Bladder microvascular endothelial cell (primary cell): Measurements from ENCODE around the gene PROCA1. TPM values are rescaled to one million over a fixed set of nuclear protein-coding genes. Genes with fewer than 3 reads are reported as not detected.

Experiments used
- total RNA-seq: library from RNA; depleted of rRNA; stranded (reverse); fragments of >200 nt; gene quantifications from 2 replicates; pipeline ENCODE4 v1.2.3, GENCODE V29; 2014

PROCA1 gene, protein sequence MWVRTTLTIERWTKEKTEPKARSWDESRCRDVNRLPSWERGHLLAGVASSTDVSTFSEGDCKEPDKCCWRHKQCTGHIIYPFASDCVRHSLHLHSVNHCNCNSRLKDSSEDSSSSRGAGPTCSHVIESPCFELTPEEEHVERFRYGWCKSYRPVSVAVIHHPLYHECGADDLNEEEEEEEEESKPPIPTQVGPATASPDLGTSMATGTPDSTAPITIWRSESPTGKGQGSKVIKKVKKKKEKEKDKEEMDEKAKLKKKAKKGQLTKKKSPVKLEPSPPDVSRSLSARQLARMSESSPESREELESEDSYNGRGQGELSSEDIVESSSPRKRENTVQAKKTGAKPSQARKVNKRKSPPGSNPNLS
- 0.57 and 1.1 TPM in 2 replicates for total RNA-seq

DNA sequence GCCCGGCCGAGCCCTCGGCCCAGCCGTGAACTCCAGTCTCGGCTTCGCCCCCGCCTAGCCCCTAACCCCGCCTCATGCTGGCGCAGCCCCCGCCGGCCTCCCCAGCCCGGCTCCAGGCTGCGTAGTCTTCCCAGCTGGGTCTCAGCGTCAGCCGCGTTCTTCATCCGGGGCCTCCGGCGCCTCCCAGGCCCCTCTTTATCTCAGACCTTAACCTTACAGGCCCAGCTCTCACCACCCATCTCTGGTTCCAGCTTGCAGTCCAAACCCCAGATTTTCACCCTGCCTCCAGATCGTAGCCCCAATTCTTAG lies at the start of gene PROCA1:
TSS of gene PROCA1 (minus strand) at position 166 of the 309 bp plus-strand sequence. CDS start 228 bp downstream, outside the sequence.

DNA sequence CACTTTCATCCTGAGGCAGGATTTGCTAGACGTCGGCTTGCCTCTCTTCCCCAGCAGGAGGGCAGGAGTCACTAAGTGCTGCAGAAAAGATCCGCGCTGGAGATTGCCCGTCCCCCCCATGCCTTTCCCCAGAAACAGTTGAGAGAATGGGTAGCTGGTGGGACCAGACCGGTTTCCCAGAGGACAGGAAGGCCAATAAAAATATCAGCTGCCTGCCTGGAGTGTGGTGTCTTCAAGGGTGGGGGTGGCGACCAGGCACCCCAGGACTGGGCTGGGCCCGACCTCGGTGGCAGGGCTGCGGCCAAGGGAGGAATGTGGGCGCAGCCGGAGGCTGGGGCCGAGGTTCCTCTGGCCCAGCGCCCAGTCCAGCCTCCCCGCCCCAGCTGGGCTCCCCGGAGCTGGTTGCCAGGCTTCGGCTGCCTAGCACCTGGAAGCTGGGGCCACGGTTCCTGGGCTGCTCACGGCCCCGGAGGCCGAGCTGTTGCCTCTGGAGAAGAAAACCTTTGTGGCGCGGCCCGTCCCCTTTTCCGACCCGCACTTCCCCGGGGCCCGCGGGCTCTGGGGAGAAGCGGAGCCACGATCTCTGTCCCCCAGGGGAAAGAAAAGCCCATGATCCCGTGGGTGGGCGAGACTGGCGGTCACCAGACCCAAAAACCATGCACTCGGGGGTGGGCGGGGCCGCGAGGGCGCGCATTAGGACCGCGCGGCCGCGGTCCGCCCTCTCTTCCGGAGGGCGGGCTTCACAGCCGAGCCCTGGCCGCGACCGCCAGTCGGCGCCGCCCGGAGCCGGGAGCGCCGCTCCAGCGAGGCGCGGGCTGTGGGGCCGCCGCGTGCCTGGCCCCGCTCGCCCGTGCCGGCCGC lies 31.8 kb upstream of the PROCA1 start, which contains the start of gene TRAF4:
TSS of gene TRAF4 (plus strand) at position 769 of the 861 bp plus-strand sequence. CDS start 102 bp downstream, outside the sequence.

DNA sequence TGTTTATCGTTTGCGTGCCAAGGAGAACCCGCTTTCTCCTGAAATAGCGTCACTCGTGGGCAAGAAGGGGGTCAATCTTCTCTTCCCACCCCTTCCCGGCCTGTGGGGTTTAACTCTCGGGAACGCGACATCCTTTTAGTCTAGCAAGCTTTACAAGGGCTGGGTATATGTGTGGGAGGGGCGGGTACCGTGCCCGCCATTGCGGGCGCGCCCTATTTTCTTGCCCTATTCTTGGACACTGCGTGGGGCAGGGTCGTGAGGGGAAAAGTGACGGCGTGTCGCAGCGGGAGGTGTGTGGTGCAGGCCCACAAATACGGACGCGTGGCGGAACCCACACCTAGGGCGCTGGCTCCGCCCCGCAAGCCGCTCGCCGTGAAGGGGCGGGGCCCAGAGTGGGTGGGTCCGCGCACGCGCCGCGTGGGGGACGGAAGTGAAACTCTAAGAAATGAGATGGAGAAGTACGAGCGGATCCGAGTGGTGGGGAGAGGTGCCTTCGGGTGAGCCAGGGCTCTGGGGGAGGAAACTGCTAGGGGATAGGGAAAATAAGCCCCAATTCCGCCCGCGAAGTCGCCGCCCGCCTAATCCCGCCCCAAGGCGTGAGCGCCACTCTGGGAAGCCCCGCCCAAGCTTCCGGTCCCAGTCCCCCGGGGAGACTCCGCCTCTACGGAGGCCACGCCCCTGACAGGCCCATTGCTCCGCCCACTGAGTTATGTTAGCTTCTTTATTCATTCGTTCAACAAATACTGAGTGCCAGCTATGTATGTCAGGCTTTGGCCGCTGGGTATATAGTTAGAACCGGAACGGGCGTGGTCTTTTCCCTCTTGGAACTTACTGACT lies 16.9 kb upstream of the PROCA1 start, which contains the start of gene NEK8:
TSS of gene NEK8 (plus strand) at position 425 of the 837 bp plus-strand sequence. CDS start at position 451, 26 bp downstream.

DNA sequence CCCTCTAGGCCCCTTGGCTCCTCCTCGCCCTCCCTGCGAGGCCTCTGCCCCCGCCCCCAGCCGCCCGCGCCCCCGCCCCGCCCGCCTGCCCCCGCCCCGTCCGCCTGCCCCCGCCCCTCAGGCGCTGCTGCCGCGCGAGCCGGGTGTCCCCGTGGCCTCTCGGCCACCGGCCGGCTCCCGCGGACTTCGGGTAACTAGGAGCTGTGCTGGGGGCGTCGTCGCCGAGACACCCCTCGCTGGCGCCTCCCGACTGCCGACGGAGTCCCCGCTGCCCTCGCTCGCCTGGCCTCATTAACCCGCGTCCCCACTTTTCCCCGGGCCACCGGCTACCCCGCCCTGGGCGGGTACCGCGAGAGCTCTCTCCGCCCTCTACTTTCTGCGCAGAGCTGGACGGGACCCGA lies 14.5 kb upstream of the PROCA1 start, which contains the start of gene TLCD1:
TSS of gene TLCD1 (minus strand) at position 8 of the 401 bp plus-strand sequence. CDS start 136 bp downstream, outside the sequence.

DNA sequence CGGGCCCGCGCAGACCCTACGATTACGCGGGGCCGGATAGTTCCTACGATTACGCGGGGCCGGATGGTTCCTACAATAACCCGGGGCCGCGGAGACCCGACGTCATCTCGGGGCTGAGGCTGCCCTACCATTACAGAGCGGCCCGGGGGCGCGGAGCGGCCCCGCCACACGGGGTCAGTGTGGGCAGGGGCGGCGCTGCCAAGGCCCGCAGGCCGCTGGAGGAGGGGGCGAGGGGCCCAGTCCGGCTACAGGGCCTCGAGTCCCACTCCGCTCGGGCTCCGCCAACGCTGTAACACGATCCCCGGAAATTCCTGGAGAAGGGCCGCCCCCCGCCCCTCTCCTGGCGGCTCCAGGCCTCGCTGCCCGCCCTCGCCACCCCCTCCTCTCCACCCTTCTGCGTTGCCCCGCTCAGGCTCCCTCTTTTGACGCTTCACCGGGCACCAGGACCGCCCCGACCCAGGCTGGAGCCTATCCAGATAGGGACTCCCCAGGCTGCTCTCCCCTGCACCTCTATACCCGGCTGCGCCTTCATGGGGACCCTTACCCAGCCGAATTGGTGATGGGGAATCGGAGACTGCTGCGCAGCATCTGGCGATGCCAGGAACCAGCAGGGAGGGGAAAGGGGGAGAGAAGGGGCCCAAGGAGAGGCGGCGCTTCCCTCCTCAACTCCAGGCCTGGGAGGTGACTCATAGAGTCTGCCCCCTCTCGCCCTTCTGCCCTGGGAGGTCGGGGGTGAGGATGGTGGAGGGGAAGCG lies 6.1 kb upstream of the PROCA1 start, which contains the start of gene RAB34:
TSS of gene RAB34 (minus strand) at position 291 of the 755 bp plus-strand sequence. CDS start 602 bp downstream, outside the sequence.

DNA sequence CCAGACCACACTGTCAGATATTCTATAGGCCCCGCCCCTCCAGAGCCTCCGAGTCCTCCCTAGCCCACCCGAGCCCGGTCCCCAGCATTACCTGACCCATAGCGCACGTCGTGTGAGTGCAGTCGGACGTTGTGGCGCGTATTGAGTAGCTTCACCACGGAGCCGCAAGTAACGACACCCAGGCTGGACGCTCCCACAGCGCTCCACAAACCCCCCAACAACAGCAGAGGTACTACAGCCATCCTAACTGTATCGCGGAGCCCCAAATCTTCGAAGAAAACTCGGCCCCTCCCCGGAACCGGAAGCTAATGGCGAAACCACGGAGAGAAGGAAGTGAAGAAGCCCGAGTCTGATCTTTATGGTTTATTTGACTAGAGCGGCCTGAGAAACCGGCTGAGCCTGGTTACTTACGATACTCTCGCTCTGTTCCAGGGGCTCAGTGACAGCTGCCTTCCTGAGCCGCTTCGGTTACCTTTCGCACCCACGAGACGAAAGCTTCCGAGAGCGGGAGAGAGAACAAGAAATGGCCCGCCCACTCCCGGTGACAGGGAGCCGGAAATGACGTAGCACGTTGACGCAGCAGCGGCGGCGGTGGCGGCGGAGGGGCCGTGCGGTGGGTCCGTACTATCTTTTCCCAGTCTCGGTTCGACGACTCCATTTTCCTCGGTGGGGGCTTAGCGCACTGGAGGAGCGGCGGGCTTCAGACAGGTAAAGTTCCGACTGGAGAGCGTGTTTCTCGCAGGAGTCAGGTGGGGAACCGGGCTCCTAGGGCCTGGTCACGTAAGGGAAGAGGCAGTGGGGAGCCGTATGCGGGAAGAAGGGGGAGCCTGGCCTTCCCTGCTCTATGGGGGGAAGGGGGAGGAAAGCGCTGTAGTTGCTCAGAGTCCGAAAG lies 49.8 kb downstream of the PROCA1 start, which contains the start of the genes SDF2 and SUPT6H:
TSS of gene SDF2 (minus strand) at position 272 of the 892 bp plus-strand sequence. CDS start at position 242, 30 bp downstream.
TSS of gene SUPT6H (plus strand) at position 571 of the 892 bp plus-strand sequence. CDS start 11,197 bp downstream, outside the sequence.

Other genes starting within 250 kb of the PROCA1 start
- gene SLC13A2, start 238.2 kb downstream of the PROCA1 start, total RNA-seq = not detected in 2 replicates
- not detected in 2 replicates for gene FOXN1, start 205.5 kb downstream of the PROCA1 start, total RNA-seq
- 14.4 and 28.1 TPM in 2 replicates for gene UNC119, start 159.3 kb downstream of the PROCA1 start, total RNA-seq
- 31.7 and 72.4 TPM in 2 replicates for gene PIGS, start 140.4 kb downstream of the PROCA1 start, total RNA-seq
- 19.6 and 25.0 TPM in 2 replicates for gene ALDOC, start 135.0 kb downstream of the PROCA1 start, total RNA-seq
- gene SPAG5, start 112.9 kb downstream of the PROCA1 start, total RNA-seq = 24.1 and 30.4 TPM in 2 replicates
- gene RSKR, start 97.7 kb downstream of the PROCA1 start, total RNA-seq = 3.7 and 9.4 TPM in 2 replicates
- 145 and 212 TPM in 2 replicates for gene BLTP2, start 66.7 kb downstream of the PROCA1 start, total RNA-seq
- 62.8 and 78.0 TPM in 2 replicates for gene SDF2, start 50.0 kb downstream of the PROCA1 start, total RNA-seq
- gene SUPT6H, start 49.7 kb downstream of the PROCA1 start, total RNA-seq = 29.0 and 82.1 TPM in 2 replicates
- 8.9 and 18.1 TPM in 2 replicates for gene RAB34, start 6.0 kb upstream of the PROCA1 start, total RNA-seq
- gene RPL23A, start 8.1 kb upstream of the PROCA1 start, total RNA-seq = 621 and 681 TPM in 2 replicates
- gene TLCD1, start 14.3 kb upstream of the PROCA1 start, total RNA-seq = 0.63 and 1.3 TPM in 2 replicates
- gene NEK8, start 16.9 kb upstream of the PROCA1 start, total RNA-seq = 0.81 and 2.3 TPM in 2 replicates
- gene TRAF4, start 32.1 kb upstream of the PROCA1 start, total RNA-seq = 28.8 and 31.6 TPM in 2 replicates
- 2.9 and 13.6 TPM in 2 replicates for gene FAM222B, start 130.9 kb upstream of the PROCA1 start, total RNA-seq
- gene ERAL1, start 143.1 kb upstream of the PROCA1 start, total RNA-seq = 16.4 and 32.5 TPM in 2 replicates
- gene FLOT2, start 185.8 kb upstream of the PROCA1 start, total RNA-seq = 96.7 and 191 TPM in 2 replicates
- gene DHRS13, start 191.2 kb upstream of the PROCA1 start, total RNA-seq = 7.4 and 12.3 TPM in 2 replicates
- gene PHF12, start 239.6 kb upstream of the PROCA1 start, total RNA-seq = 5.3 and 22.2 TPM in 2 replicates